GM23248 (cell line): Measurements from ENCODE around the gene WDR18. TPM values are rescaled to one million over a fixed set of nuclear protein-coding genes. Genes with fewer than 3 reads are reported as not detected.

Experiments used
- DNase-seq: peaks from one replicate; pipeline ENCODE4 v3.0.0-alpha.2; 2015
- H2AFZ ChIP-seq: fragments of 200-600 bp; sonication (generic); 2 replicates; pipeline ENCODE4 v1.6.1; 2016; ENCODE audit warnings: antibody characterized with exemption
- H3F3A ChIP-seq: fragments of 200-600 bp; sonication (generic); 2 replicates; pipeline ENCODE4 v1.6.1; 2016; ENCODE audit warnings: mild to moderate bottlenecking, antibody characterized with exemption, mixed run types; ENCODE audit not compliant: insufficient read depth
- H3K27ac ChIP-seq: fragments of 200-600 bp; sonication (generic); 2 replicates; pipeline ENCODE4 v1.5.1; 2016; ENCODE audit warnings: mild to moderate bottlenecking
- H3K27me3 ChIP-seq: fragments of 200-600 bp; sonication (generic); replicated peaks from 2 replicates; pipeline ENCODE4 v1.6.1; 2016; ENCODE audit warnings: mild to moderate bottlenecking; ENCODE audit not compliant: insufficient read depth
- H3K36me3 ChIP-seq: fragments of 200-600 bp; sonication (generic); 2 replicates; pipeline ENCODE4 v1.6.1; 2016; ENCODE audit warnings: low read depth, mild to moderate bottlenecking
- H3K4me1 ChIP-seq: fragments of 200-600 bp; sonication (generic); 2 replicates; pipeline ENCODE4 v1.6.1; 2016; ENCODE audit warnings: mild to moderate bottlenecking; ENCODE audit not compliant: insufficient read depth
- H3K4me2 ChIP-seq: fragments of 200-600 bp; sonication (generic); one replicate; pipeline ENCODE4 v1.6.1; 2016; ENCODE audit warnings: mild to moderate bottlenecking; ENCODE audit not compliant: unreplicated experiment
- H3K4me3 ChIP-seq: fragments of 200-600 bp; sonication (generic); 2 replicates; pipeline ENCODE4 v1.5.1; 2016; ENCODE audit warnings: mild to moderate bottlenecking
- H3K79me2 ChIP-seq: fragments of 200-600 bp; sonication (generic); 2 replicates; pipeline ENCODE4 v1.6.1; 2016; ENCODE audit warnings: mild to moderate bottlenecking; ENCODE audit not compliant: insufficient read depth
- H3K9ac ChIP-seq: fragments of 200-600 bp; sonication (generic); 2 replicates; pipeline ENCODE4 v1.6.1; 2016; ENCODE audit warnings: mild to moderate bottlenecking
- H3K9me2 ChIP-seq: fragments of 200-600 bp; sonication (generic); 2 replicates; pipeline ENCODE4 v1.6.1; 2016; ENCODE audit warnings: mixed run types, mild to moderate bottlenecking, moderate library complexity; ENCODE audit not compliant: insufficient read depth
- H3K9me3 ChIP-seq: fragments of 200-600 bp; sonication (generic); one replicate; pipeline ENCODE4 v1.6.1; 2017; ENCODE audit warnings: low read depth
- H4K20me1 ChIP-seq: fragments of 200-600 bp; sonication (generic); 2 replicates; pipeline ENCODE4 v1.6.0; 2016; ENCODE audit not compliant: insufficient read depth
- EZH2 ChIP-seq: fragments of 200-600 bp; sonication (generic); IDR thresholded peaks from 2 replicates; pipeline ENCODE4 v1.6.1; 2018; ENCODE audit warnings: antibody characterized with exemption, mild to moderate bottlenecking; ENCODE audit not compliant: insufficient read depth, poor library complexity, severe bottlenecking
- EZH2phosphoT487 ChIP-seq: fragments of 200-600 bp; sonication (generic); IDR thresholded peaks from 2 replicates; pipeline ENCODE4 v1.6.1; 2018; ENCODE audit warnings: antibody characterized with exemption, moderate library complexity, mild to moderate bottlenecking, low read depth; ENCODE audit not compliant: insufficient read depth
- WGBS, 2 experiments: methylation state at CpG; one replicate each; pipeline ENCODE4 v1.1.6; 2015 to 2017; ENCODE audit warnings: low lambda C conversion rate in 2 of 2, low coverage in 1 of 2; ENCODE audit errors: missing lambda C conversion rate in 2 of 2; 5-methylcytosine and 5-hydroxymethylcytosine counted together
- in situ Hi-C: fragments of 300-500 bp; cut with MboI; formaldehyde crosslinking; loops from 2 replicates; pipeline ENCODE4 v1.15.0; 2020
- polyA plus RNA-seq: library from polyadenylated mRNA; unstranded; fragments of >200 nt; fragmentation: Nextera tagmentation; extraction: Ambion mirVana; gene quantifications from 2 replicates; pipeline ENCODE4 v1.2.1, GENCODE V29; 2016
- total RNA-seq: library from RNA; depleted of rRNA; stranded (reverse); fragments of >200 nt; shearing (Covaris generic); gene quantifications from 2 replicates; pipeline ENCODE4 v1.2.3, GENCODE V29; 2014

Gene WDR18
- total and polyA plus RNA-seq, 2 experiments from 2014 or later: 83.4 to 157 TPM

- H4K20me1 ChIP-seq: no peaks in the 10 kb centered on the region; the same call in 1 of the 2 replicates
- H3F3A ChIP-seq: peaks cover 17% of the 10 kb centered on the region
- H3K4me2 ChIP-seq: no peak overlapping the region
- 0 out of 2 replicates have a peak overlapping the region, but pooled peaks have one; percentile 85 for H3K4me3 ChIP-seq
- no peak overlapping the region; the same call in 1 of the 2 replicates for H3K27ac ChIP-seq
- no peaks in the 10 kb centered on the region for H3K36me3 ChIP-seq
- in situ Hi-C loops: no loop called here
- no peaks in the 10 kb centered on the region for H3K9me3 ChIP-seq
- no peak overlapping the region for H2AFZ ChIP-seq
- H3K4me1 ChIP-seq: peaks cover 33% of the 10 kb centered on the region
- DNase-seq: no peak
- peaks cover 75% of the 10 kb centered on the region for H3K79me2 ChIP-seq
- peak overlapping the region; percentile 94; the same call in 1 of the 2 replicates for H3K9ac ChIP-seq
- no peaks in the 10 kb centered on the region for H3K9me2 ChIP-seq
- WGBS, 2 experiments: 62 to 80% methylated on average over 5 of the region's 5 CpGs
- TF ChIP-seq EZH2: no peak
- TF ChIP-seq EZH2phosphoT487: no peak
- no peaks in the 10 kb centered on the region for H3K27me3 ChIP-seq
These were observed 34.2 kb downstream of the WDR18 start for GRCh38 chr19:1018393-1018792.

GRCh38 chr19:1018932-1019615 lies 34.9 kb downstream of the WDR18 start:
- Histone ChIP-seq H3K36me3 (no peaks in the 10 kb centered on the region), H3K4me1 (peaks cover 33% of the 10 kb centered on the region), H3K4me3 (peak overlapping the region; percentile 85), H3K9me3 (no peaks in the 10 kb centered on the region), H3K4me2 (peak overlapping the region; percentile 92), H2AFZ (no peak overlapping the region), H3F3A (peaks cover 17% of the 10 kb centered on the region), H3K79me2 (peaks cover 68% of the 10 kb centered on the region), H3K9me2 (no peaks in the 10 kb centered on the region), H3K9ac (peak overlapping the region; percentile 94), H3K27me3 (no peaks in the 10 kb centered on the region), H4K20me1 (no peaks in the 10 kb centered on the region; the same call in 1 of the 2 replicates), H3K27ac (peak overlapping the region; percentile 85; the same call in 1 of the 2 replicates)
- in situ Hi-C loops: no loop called here
- WGBS, 2 experiments: 41 to 43% methylated on average over 16 to 17 of the region's 17 CpGs
- no peak for DNase-seq
- no peak for TF ChIP-seq EZH2phosphoT487
- no peak for TF ChIP-seq EZH2

GRCh38 chr19:1019616-1019961 lies 35.4 kb downstream of the WDR18 start:
- Histone ChIP-seq H3K9me2 (no peaks in the 10 kb centered on the region), H3K36me3 (no peaks in the 10 kb centered on the region), H2AFZ (no peak overlapping the region), H3K27ac (peak overlapping the region; percentile 85), H3F3A (peaks cover 17% of the 10 kb centered on the region), H3K79me2 (peaks cover 63% of the 10 kb centered on the region), H3K4me2 (peak overlapping the region; percentile 92), H3K4me3 (peak overlapping the region; percentile 85), H3K4me1 (peaks cover 33% of the 10 kb centered on the region), H3K27me3 (no peaks in the 10 kb centered on the region), H3K9me3 (no peaks in the 10 kb centered on the region), H4K20me1 (no peaks in the 10 kb centered on the region; the same call in 1 of the 2 replicates), H3K9ac (peak overlapping the region; percentile 94)
- no peak for DNase-seq
- in situ Hi-C loops: no loop called here
- whole genome bisulfite sequencing, 2 experiments: 53 to 60% methylated on average over 18 of the region's 18 CpGs
- TF ChIP-seq EZH2: no peak
- TF ChIP-seq EZH2phosphoT487: no peak

- H3F3A ChIP-seq: peaks cover 17% of the 10 kb centered on the region
- H3K9me3 ChIP-seq: no peaks in the 10 kb centered on the region
- WGBS, 2 experiments: 2 to 4% methylated on average over 34 to 60 of the region's 60 CpGs
- H3K36me3 ChIP-seq: no peaks in the 10 kb centered on the region
- no peak for TF ChIP-seq EZH2phosphoT487
- no peak overlapping the region for H2AFZ ChIP-seq
- DNase-seq: no peak
- no peaks in the 10 kb centered on the region for H3K27me3 ChIP-seq
- H3K4me3 ChIP-seq: peak overlapping the region; percentile 85
- H3K9me2 ChIP-seq: no peaks in the 10 kb centered on the region
- peak overlapping the region; percentile 92 for H3K4me2 ChIP-seq
- H3K4me1 ChIP-seq: peaks cover 33% of the 10 kb centered on the region
- peak overlapping the region; percentile 85 for H3K27ac ChIP-seq
- H4K20me1 ChIP-seq: no peaks in the 10 kb centered on the region; the same call in 1 of the 2 replicates
- in situ Hi-C loops: no loop called here
- peaks cover 57% of the 10 kb centered on the region for H3K79me2 ChIP-seq
- H3K9ac ChIP-seq: peak overlapping the region; percentile 94
These were observed 36.1 kb downstream of the WDR18 start for GRCh38 chr19:1019980-1020867.
